NOMO-1 treated with dmso at 0.1 percent for 144 hours (cell line): ENCODE measurements around the gene SIRT2.
"Not testable (repeated sequence)": the region's sequence is repeated elsewhere in the genome, so short reads cannot be mapped to it uniquely, and the experiment has no call there.

ENCODE experiments used
- DNase-seq: peaks from one replicate; lab custom pipeline; 2025; ENCODE audit not compliant: unreplicated experiment; lab: John Stamatoyannopoulos, UW

SIRT2 gene

GRCh38 chr19:38869160-38869835 lies 30.1 kb downstream of the SIRT2 start:
- no peak for DNase-seq

GRCh38 chr19:38868551-38868950 lies 30.9 kb downstream of the SIRT2 start:
- DNase-seq = no peak

GRCh38 chr19:38867171-38867780 lies 32.1 kb downstream of the SIRT2 start:
- no peak for DNase-seq

GRCh38 chr19:38862321-38863059 lies 36.9 kb downstream of the SIRT2 start:
- DNase-seq = no peak

GRCh38 chr19:38861368-38861767 lies 38.0 kb downstream of the SIRT2 start:
- DNase-seq = no peak

- not testable (repeated sequence) for DNase-seq
Measured at GRCh38 chr19:38859631-38860204, 39.7 kb downstream of the SIRT2 start.

- DNase-seq = no peak
Measured at GRCh38 chr19:38856813-38857212, 42.6 kb downstream of the SIRT2 start.

DNA sequence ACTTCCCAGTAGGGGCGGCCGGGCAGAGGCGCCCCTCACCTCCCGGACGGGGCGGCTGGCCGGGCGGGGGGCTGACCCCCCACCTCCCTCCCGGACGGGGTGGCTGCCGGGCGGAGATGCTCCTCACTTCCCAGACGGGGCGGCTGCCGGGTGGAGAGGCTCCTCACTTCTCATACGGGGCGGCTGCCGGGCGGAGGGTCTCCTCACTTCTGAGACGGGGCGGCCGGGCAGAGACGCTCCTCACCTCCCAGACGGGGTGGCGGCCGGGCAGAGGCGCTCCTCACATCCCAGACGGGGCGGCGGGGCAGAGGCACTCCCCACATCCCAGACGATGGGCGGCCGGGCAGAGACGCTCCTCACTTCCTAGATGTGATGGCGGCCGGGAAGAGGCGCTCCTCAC lies 43.7 kb downstream of the SIRT2 start:
- not testable (repeated sequence) for DNase-seq

GRCh38 chr19:38854961-38855360 lies 44.5 kb downstream of the SIRT2 start:
- DNase-seq = not testable (repeated sequence)

DNA sequence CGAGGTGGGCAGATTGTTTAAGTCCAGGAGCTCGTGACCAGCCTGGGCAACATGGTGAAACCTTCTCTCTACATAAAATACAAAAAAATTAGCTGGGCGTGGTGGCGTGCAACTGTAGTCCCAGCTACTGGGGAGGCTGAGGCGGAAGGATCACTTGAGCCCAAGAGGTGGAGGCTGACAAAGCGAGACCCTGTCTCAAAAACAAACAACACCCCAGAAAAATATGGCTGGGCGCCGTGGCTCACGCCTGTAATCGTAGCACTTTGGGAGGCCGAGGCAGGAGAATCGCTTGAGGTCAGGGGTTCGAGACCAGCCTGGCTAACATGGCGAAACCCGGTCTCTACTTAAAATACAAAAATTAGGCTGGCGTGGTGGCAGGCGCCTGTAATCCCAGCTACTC lies 46.2 kb downstream of the SIRT2 start:
- no peak for DNase-seq

- peak; percentile 66 for DNase-seq
Measured at GRCh38 chr19:38852231-38853044, 47.0 kb downstream of the SIRT2 start.

- peak; percentile 87 for DNase-seq
Measured at GRCh38 chr19:38851622-38852230, 47.7 kb downstream of the SIRT2 start.

DNA sequence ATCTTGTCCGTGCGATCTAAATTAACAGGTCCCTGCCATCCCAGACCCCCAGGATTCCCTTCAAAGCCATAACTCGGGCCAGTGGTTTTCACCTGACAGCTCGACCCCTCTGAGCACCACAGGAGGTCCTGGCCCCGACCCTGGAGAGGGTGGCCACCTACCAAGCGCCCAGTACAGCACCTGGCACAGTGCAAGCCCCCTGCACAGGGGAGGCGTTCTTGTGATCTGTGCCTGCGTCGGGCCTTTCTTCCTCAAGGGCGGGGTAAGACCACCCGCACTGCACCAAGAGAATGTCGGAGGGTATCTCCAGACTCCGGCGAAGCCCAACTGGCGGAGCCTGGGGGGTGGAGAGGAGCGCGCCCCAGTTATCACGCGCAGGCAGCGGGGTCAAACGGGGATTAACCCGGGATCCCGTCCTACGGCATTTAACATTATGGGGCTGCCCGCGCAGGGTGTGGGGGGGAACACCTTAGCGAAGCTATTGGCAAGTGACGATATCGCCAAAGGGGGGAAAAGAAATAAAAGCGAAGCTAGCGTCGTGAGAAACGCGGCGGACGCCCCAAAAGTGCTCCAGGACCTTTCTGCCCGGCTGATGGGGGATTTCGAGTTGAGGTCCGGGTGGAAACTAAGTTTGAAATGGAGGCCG lies 48.3 kb downstream of the SIRT2 start:
- DNase-seq = no peak

DNA sequence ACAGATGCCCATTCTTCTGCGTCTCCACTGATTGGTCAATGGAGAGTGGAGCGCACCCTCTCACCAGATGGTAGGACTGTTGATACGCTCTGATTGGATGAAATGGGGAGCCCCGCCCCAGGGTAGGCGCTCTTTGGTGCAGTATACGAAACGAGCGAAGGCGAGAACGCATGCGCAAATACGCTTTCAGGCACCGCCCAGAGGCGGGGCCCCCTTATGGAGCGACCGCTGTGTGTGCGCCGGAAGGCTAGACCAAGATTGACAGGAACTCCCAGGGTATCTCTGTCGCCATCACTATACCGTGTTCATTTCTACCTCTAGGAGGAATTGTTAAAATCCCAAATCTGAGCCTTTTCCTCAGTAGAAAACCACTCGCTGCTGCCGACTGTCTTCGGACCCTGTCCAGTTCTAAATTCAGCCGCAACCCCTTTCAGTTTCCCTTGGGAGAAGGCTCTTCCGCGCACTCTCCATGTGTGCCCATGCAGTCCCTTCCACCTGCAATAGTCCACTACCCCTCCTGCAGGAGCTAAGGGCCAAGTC lies 48.9 kb downstream of the SIRT2 start:
- no peak for DNase-seq

DNA sequence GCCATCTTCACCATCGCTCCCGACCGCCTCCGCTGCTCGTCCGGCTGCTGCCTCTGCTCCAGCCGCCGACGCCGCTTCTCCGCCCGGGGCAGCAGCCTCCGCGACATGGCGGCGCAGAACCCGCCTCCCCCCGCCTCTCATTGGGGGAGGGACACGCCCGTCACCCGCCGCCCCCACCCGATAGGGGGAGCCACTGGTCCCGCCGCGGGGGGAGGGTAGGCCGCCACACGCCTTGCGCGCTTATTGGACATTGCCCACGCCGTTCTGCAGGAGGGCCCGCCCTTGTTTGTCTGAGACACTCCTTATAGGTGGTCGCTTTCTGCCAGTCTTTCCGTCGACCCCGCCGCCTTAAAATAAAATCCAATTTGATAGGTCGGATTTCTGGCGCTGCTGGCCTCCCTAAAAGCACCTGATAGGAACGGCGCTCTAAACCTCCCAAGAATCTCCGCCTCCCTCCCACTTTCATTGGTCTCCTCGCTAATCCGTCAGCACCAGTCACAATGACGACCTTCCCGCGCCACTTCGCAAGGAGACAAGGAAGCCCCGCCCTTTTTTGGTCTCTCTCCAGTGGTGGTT lies 49.5 kb downstream of the SIRT2 start, which contains the start of gene HNRNPL:
Gene HNRNPL, minus strand, starts transcription at position 127 of the 576 bp plus-strand sequence. Its CDS starts 20 bp downstream, at position 107.
- DNase-seq = peak; percentile 100

GRCh38 chr19:38849147-38849859 lies 50.1 kb downstream of the SIRT2 start:
- DNase-seq = peak; percentile 94

GRCh38 chr19:38848299-38849146 lies 50.9 kb downstream of the SIRT2 start:
- no peak for DNase-seq

- no peak for DNase-seq
Measured at GRCh38 chr19:38846097-38846496, 53.3 kb downstream of the SIRT2 start.
